SKM-1 (cell line): ENCODE measurements around the gene ARRB1.
A peak's percentile ranks its signal among the peaks of the same experiment; 100 is the strongest.

Experiments
- DNase-seq: peaks from one replicate; lab custom pipeline; 2025; ENCODE audit not compliant: unreplicated experiment; lab: John Stamatoyannopoulos, UW

Gene ARRB1

GRCh38 chr11:75238595-75239440, 112.6 kb downstream of the ARRB1 start:
- no peak for DNase-seq

GRCh38 chr11:75237050-75237449, 114.4 kb downstream of the ARRB1 start:
- no peak for DNase-seq

- no peak for DNase-seq
Observed at GRCh38 chr11:75236062-75236461, 115.4 kb downstream of the ARRB1 start.

- DNase-seq = no peak
Observed at GRCh38 chr11:75233754-75234172, 117.7 kb downstream of the ARRB1 start.

GRCh38 chr11:75230621-75231020, 120.8 kb downstream of the ARRB1 start:
- no peak for DNase-seq

- DNase-seq = no peak
Observed at GRCh38 chr11:75229466-75229865, 122.0 kb downstream of the ARRB1 start.

- no peak for DNase-seq
Observed at GRCh38 chr11:75225794-75226193, 125.7 kb downstream of the ARRB1 start.

- no peak for DNase-seq
Observed at GRCh38 chr11:75223954-75224643, 127.4 kb downstream of the ARRB1 start.

GRCh38 chr11:75219869-75220268, 131.6 kb downstream of the ARRB1 start:
- DNase-seq = no peak

- no peak for DNase-seq
Observed at GRCh38 chr11:75214843-75215242, 136.6 kb downstream of the ARRB1 start.

GRCh38 chr11:75214411-75214821, 137.0 kb downstream of the ARRB1 start:
- peak; percentile 18 for DNase-seq
